Activated T-cell treated with anti-CD3 and anti-CD28 coated beads, Interleukin-2, amount 50 U/mL, for 24 hours (primary cell): ENCODE results near the gene SLX4IP.
A peak's percentile ranks its signal among the peaks of the same experiment; 100 is the strongest.
"Not testable (repeated sequence)": the region's sequence is repeated elsewhere in the genome, so short reads cannot be mapped to it uniquely, and the experiment has no call there.

ENCODE experiments used
- DNase-seq: peaks from one replicate; pipeline ENCODE4 v3.0.0-alpha.2; 2020
- H3K27ac Mint-ChIP-seq: 2 replicates; pipeline ENCODE4 v1.8.0; 2020; ENCODE audit warnings: mild to moderate bottlenecking, mixed read lengths
- H3K27me3 Mint-ChIP-seq: 2 replicates; pipeline ENCODE4 v1.8.0; 2020; ENCODE audit warnings: mixed read lengths
- H3K36me3 Mint-ChIP-seq: 2 replicates; pipeline ENCODE4 v1.8.0; 2020; ENCODE audit warnings: low read depth, mixed read lengths
- H3K4me1 Mint-ChIP-seq: 2 replicates; pipeline ENCODE4 v1.8.0; 2020; ENCODE audit warnings: low read depth, mixed read lengths
- H3K4me3 Mint-ChIP-seq: 2 replicates; pipeline ENCODE4 v1.8.0; 2020; ENCODE audit warnings: mild to moderate bottlenecking, moderate library complexity, mixed read lengths
- H3K9me3 Mint-ChIP-seq: 2 replicates; pipeline ENCODE4 v1.8.0; 2020; ENCODE audit warnings: mixed read lengths

Gene SLX4IP

DNA sequence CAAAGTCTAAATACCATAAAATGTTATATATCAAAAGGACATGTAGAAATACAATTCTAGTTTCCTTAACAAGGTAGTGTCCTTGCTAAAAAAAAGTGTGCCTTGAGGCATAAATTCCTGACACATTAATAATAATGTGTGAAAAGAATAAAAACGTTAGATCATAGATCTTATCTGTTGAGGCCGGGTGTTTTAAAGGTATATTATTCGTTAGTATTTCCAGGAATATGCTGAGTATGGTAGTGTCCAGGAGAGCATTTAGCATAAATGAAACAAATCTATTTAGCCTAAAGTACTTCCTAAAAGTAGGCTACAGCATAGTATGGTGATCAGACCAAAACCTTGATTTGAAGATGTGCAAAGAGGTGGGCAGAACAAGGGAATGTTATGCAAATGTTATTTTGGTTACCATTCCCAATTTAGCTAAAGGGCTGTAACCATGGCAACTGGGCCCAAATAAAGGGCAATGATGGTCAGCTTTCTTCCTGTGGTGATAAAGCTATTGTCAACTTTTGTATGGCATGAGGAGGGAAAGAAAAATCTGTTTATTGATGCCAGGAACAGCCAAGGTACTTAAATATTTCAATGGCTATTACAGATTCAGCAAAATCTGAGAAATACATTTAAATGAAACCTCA is 20.0 kb upstream of the SLX4IP start:
- H3K4me1 Mint-ChIP-seq: peaks cover 19% of the 10 kb centered on the region
- H3K36me3 Mint-ChIP-seq: peaks cover 72% of the 10 kb centered on the region

DNA sequence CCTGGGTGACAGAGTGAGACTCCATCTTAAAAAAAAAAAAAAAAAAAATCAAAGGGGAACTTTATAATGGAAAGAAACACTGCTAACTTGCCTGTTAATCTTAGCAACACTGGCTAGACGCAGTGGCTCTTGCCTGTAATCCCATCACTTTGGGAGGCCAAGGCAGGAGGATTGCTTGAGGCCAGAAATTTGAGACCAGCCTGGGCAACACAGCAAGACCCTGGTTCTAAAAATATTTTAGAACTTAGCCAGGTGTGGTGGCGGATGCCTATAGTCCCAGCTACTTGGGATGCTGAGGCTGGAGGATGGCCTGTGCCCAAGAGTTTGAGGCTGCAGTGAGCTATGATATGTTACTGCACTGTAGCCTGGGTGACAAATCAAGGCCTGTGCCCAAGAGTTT is 17.9 kb upstream of the SLX4IP start:
- not testable (repeated sequence) for H3K27ac Mint-ChIP-seq
- peaks cover 73% of the 10 kb centered on the region for H3K36me3 Mint-ChIP-seq

More for the DNA sequence above, 20.0 kb upstream of the SLX4IP start:
- no peak for DNase-seq
- H3K27ac Mint-ChIP-seq: no peak overlapping the region
- H3K9me3 Mint-ChIP-seq: no peaks in the 10 kb centered on the region
- H3K4me3 Mint-ChIP-seq: no peak overlapping the region
- no peaks in the 10 kb centered on the region for H3K27me3 Mint-ChIP-seq

DNA sequence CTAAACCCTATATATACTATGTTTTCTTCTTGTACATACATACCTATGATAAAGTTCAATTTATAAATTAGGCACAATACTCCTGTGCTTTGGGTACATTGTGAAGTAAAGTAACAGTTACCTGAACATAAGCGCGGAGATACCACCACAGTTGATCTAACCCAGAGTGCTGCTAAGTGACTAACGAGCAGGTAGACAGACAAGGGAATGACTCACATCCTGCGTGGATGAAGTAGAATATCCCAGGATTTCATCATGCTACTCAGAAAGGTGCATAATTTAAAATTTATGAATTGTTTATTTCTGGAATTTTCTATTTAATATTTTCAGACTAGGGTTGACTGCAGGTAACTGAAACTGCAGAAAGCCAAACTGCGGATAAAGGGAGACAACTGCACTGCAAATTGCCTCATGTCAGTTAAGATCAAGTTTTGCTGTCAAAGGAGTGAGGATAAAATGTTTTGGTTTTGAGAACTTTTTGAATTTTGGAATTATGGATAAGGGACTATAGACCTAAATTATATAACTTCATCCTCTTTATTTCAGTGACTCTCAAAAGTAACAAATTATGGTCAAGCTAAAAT is 15.5 kb upstream of the SLX4IP start:
- Mint-ChIP-seq H3K36me3 (peaks cover 70% of the 10 kb centered on the region), H3K4me1 (peaks cover 24% of the 10 kb centered on the region), H3K27ac (peak overlapping the region; percentile 55), H3K9me3 (no peaks in the 10 kb centered on the region), H3K4me3 (no peak overlapping the region), H3K27me3 (no peaks in the 10 kb centered on the region)
- DNase-seq: no peak

More for the DNA sequence above, 17.9 kb upstream of the SLX4IP start:
- peaks cover 24% of the 10 kb centered on the region for H3K4me1 Mint-ChIP-seq
- not testable (repeated sequence) for H3K9me3 Mint-ChIP-seq, DNase-seq, H3K27me3 Mint-ChIP-seq, H3K4me3 Mint-ChIP-seq

DNA sequence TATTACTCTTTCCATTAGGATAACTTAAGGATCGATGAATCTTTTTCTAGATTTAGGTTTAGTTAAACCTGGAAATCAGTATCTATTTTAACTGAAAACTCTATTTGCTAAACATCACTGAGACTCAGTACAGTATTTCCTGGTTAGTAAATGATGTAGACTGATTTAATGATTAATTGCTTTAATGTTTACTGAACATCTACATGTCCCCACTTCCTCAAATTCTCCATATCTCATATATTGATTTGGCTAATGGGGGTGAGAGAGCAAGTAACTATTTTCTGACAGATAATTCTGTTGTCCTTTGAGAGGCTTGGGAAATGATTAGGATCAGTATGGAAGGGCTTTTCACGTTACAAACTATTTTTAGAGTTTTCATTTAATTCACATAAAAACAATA is 11.4 kb upstream of the SLX4IP start:
- no peak for DNase-seq
- H3K36me3 Mint-ChIP-seq: peaks cover 46% of the 10 kb centered on the region
- H3K27ac Mint-ChIP-seq: no peak overlapping the region
- H3K27me3 Mint-ChIP-seq: no peaks in the 10 kb centered on the region
- no peaks in the 10 kb centered on the region for H3K9me3 Mint-ChIP-seq
- no peak overlapping the region for H3K4me3 Mint-ChIP-seq
- peaks cover 25% of the 10 kb centered on the region for H3K4me1 Mint-ChIP-seq

DNA sequence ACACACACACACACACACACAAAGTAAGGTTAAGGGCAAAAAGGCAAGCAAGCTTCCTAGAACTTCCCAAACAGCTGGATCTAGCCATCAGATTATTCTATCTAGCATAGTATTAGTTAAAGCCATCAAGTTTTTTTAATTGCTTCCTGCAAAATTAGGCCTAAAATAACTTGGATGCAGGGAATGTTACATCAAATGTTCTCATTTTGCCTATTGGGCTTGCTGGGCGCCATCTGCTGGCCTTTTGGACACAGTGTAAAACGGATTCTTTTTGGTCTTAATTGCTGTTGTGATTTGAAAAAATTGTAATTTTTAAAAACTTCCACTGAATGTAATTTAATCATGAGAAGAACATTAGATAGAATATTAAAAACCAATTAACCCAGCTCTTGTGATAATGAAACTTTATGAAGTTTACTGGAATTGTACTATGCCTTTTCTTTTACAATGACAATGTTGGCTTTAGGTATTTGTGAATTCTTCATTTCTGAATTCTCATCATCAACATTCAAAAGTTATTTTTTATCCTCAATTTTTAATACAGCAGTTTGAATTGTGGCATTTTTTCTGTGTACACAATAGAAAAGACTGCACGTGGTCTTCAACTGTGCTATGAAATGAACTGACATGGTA is 7.9 kb upstream of the SLX4IP start:
- H3K27me3 Mint-ChIP-seq: no peaks in the 10 kb centered on the region
- no peak overlapping the region for H3K27ac Mint-ChIP-seq
- no peaks in the 10 kb centered on the region for H3K9me3 Mint-ChIP-seq
- peaks cover 50% of the 10 kb centered on the region for H3K36me3 Mint-ChIP-seq
- H3K4me3 Mint-ChIP-seq: no peak overlapping the region
- H3K4me1 Mint-ChIP-seq: peaks cover 47% of the 10 kb centered on the region
- DNase-seq: peak; percentile 55

DNA sequence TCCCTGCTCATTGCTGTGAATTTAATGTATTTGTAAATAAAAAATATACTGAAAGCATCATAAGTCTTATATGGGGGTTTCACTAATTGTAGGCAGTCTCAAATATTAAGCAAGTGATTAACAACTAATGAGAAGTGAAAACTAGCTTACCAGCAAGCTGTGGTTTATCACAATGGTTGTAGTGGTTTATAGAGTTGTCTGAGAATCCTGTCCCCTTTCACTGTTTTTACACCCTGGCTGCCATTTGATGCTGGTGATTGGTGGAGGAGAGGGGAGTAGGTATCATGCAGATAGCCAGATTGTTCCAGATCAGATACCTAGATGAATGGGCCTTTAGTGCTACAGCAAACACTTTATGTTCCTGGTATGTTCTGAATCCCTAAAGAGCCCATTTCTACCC is 7.1 kb upstream of the SLX4IP start:
- peaks cover 47% of the 10 kb centered on the region for H3K36me3 Mint-ChIP-seq
- no peak for DNase-seq
- H3K27me3 Mint-ChIP-seq: no peaks in the 10 kb centered on the region
- no peak overlapping the region for H3K27ac Mint-ChIP-seq
- H3K4me3 Mint-ChIP-seq: no peak overlapping the region
- no peaks in the 10 kb centered on the region for H3K9me3 Mint-ChIP-seq
- H3K4me1 Mint-ChIP-seq: peaks cover 52% of the 10 kb centered on the region

DNA sequence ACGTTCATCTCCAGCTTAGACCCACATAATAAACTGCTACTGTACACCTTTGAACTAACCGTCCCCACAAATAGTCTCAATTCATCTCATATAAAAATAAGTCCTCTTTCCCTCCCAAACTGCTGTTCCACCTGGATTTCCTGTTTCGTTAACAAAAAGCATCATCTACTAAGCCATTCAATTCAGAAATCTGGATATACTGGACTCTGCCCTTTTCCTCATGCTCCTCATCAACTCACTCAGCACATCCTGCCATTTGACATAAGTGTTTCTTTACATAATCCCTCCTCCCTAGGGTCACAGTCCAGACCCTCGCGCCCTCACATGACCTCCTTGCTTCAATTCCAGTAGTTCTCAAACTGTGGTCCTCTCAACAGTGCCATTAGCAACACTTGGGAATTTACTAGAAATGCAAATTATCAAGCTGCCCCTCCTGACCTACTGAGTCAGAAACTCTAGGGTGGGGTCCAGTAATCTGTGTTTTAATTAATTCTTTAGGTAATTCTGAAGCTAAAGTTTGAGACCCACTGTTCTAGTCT is 5.6 kb upstream of the SLX4IP start:
- Mint-ChIP-seq H3K27ac (peak overlapping the region; percentile 37), H3K4me3 (no peak overlapping the region)

DNA sequence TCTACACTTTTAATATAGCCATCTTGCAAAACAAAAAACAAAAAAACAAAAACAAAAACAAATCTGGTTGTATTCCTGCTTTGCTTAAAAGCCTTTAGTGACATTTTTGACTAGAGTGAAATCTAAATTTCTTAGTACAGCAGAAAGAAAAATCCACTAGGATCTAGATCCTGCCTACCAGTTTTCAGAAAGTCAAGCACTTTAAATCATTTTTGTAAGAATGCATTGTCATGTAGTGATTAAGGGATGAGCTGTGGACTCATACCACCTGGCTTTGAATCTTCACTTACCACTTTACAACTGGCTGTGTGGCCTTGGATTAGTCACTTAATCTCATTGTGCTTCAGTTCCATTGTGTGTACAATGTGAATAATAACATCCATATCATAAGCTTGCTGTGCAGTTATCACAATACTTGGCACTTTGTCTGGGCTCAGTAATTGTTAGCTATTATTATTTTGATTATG is 5.1 kb upstream of the SLX4IP start:
- H3K36me3 Mint-ChIP-seq: peaks cover 51% of the 10 kb centered on the region
- H3K4me1 Mint-ChIP-seq: peaks cover 56% of the 10 kb centered on the region
- H3K9me3 Mint-ChIP-seq: no peaks in the 10 kb centered on the region
- DNase-seq: no peak
- H3K27ac Mint-ChIP-seq: peak overlapping the region; percentile 75
- no peaks in the 10 kb centered on the region for H3K27me3 Mint-ChIP-seq
- H3K4me3 Mint-ChIP-seq: no peak overlapping the region

More for the DNA sequence above, 5.6 kb upstream of the SLX4IP start:
- Mint-ChIP-seq H3K4me1 (peaks cover 56% of the 10 kb centered on the region), H3K27me3 (no peaks in the 10 kb centered on the region), H3K36me3 (peaks cover 47% of the 10 kb centered on the region), H3K9me3 (no peaks in the 10 kb centered on the region)
- no peak for DNase-seq

DNA sequence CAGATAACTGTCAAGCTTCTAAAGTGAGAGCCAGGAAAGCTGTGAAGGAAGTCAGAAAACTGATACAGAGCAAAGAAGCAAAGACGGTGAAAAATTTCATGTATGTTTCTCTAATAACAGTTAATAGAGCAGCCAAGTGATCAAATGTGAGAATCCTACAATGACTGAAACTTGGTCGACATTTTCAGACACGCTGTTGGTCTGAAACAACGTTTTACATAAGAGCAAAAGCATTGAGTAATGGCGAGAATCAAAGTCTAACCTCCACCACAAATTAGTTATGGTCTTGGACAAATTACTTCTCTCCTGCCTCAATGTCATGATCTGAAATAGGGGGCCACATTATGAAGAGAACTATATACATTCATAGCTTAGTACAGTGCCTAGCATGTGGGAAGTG is 4.4 kb upstream of the SLX4IP start:
- Mint-ChIP-seq H3K36me3 (peaks cover 51% of the 10 kb centered on the region), H3K4me3 (no peak overlapping the region), H3K27me3 (no peaks in the 10 kb centered on the region), H3K4me1 (peaks cover 57% of the 10 kb centered on the region), H3K9me3 (no peaks in the 10 kb centered on the region), H3K27ac (peak overlapping the region; percentile 75)
- DNase-seq: no peak

DNA sequence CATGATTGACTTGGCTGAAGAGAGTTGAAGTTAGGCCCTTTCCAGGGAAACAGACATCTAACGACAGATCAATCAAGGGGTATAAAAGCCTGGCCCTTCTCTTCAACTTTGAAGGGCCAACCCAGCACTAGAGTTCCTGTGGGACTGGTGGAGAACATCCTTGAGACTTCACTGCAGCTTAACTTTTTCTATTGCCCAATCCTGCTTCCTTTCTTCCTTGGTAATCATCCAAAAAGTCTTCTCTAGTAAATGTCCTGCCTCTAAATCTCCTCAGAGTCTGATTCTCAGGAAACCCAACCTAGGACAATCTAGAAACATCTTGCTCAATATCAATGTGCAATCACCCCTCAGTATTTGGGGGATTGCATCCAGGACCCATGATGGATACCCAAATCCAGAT is 3.0 kb upstream of the SLX4IP start:
- H3K36me3 Mint-ChIP-seq: peaks cover 46% of the 10 kb centered on the region
- peaks cover 64% of the 10 kb centered on the region for H3K4me1 Mint-ChIP-seq
- peak overlapping the region; percentile 13 for H3K4me3 Mint-ChIP-seq
- H3K9me3 Mint-ChIP-seq: no peaks in the 10 kb centered on the region
- H3K27ac Mint-ChIP-seq: peak overlapping the region; percentile 75
- no peaks in the 10 kb centered on the region for H3K27me3 Mint-ChIP-seq
- DNase-seq: no peak

DNA sequence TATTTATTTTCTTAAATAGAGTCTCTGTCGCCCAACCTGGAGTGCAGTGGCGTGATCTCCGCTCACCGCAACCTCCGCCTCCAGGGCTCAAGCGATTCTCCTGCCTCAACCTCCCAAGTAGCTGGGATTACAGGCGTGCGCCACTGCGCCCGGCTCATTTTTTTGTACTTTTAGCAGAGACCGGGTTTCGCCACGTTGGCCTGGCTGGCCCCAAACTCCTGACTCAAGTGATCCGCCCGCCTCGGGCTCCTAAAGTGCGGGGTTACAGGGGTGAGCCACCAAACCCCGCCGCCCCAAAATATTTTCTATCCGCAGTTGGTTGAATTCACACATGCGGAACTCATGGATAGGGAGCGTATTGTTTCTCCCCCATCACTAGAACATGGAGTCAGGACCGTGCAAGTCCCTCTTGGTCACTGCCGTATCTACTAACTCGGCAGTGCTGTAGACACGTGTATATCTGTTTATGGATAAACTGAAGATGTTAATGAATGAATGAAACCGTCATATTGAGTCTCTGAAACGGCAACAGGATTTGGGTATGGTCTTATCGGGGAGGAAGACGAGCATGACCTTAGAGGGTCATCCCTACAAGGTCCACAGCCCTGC is 2.0 kb upstream of the SLX4IP start:
- Mint-ChIP-seq H3K4me3 (peak overlapping the region; percentile 91), H3K27ac (peak overlapping the region; percentile 96), H3K4me1 (peaks cover 65% of the 10 kb centered on the region), H3K27me3 (no peaks in the 10 kb centered on the region), H3K9me3 (no peaks in the 10 kb centered on the region), H3K36me3 (peaks cover 50% of the 10 kb centered on the region)
- no peak for DNase-seq

DNA sequence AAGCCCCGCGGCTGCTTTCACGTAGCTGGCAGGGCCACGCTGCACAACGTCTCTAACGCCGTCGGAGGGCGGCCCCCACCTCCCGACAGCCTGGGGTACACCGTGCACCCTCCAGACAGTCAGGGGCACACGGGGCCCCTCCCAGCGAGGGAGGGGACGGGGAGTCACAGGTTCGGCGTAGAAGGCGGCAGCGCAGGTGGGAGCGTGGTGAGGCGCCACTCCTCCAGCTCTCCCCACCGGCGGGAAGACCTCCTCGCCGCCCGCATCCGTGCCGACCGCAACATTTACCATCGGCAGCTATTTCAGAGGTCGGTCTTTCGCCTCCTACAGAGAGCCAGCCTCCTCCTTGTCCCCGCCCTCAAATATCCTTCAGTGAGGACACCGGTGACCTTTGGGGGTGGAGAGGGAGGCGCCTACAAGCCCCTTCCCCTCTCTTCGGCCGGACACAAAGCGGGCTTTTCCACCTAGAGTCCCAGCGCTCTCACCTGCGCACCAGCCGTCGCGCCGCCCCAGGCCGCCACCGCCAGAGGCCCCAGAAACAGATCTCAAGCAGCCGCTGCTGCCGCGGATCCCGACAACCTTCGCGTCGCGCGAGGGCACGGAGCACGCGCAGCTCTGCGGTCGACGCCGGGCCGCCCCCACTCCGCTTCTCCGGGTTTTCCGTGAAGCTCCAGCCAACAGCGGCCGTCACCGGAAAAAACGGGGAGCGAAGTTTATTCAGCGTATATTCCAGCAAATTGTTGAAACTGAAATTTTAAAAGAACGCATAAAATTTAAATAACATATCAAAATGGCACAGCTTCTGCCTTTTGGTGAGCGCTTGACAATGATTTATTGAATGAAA is 1.3 kb upstream of the SLX4IP start, which contains the start of gene MKKS:
MKKS (minus strand) TSS at position 600 of the 844 bp plus-strand sequence. CDS start 20,708 bp downstream, outside the sequence.
- DNase-seq: peak; percentile 90
- Mint-ChIP-seq H3K4me1 (peaks cover 63% of the 10 kb centered on the region), H3K9me3 (no peaks in the 10 kb centered on the region), H3K4me3 (peak within 1 kb of the TSS; percentile 91), H3K27ac (peak within 1 kb of the TSS; percentile 96), H3K27me3 (no peaks in the 10 kb centered on the region), H3K36me3 (peaks cover 48% of the 10 kb centered on the region)

DNA sequence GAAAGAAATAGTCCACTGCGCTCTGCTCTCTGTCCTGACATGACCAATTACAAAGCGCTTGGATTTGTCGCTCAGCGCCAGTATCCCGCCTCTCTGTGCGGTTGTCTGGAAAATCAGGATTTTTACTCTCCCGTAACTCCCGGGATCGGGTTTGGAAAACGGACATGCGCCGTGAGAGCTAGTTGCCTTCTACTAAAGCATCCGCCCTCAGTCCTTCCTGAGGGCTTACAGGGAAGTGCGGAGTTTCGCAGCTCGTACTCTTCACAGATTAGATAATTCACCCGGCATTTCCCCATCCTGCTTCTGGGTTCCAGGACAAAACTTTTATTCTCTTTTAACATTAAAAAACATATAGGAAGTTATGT is 656 bp upstream of the SLX4IP start:
- Mint-ChIP-seq H3K9me3 (no peaks in the 10 kb centered on the region), H3K4me1 (peaks cover 57% of the 10 kb centered on the region), H3K27ac (peak overlapping the region; percentile 96), H3K36me3 (peaks cover 44% of the 10 kb centered on the region), H3K4me3 (peak overlapping the region; percentile 91), H3K27me3 (no peaks in the 10 kb centered on the region)
- DNase-seq: peak; percentile 83
